SK-N-SH (cell line): Measurements from ENCODE around the gene WWP2. TPM values are rescaled to one million over a fixed set of nuclear protein-coding genes. Genes with fewer than 3 reads are reported as not detected.

Source experiments
- CTCF ChIA-PET: fragments of 300-600, 350-600 bp; formaldehyde crosslinking; extraction: SDS; loops from one replicate; lab custom pipeline; 2021; lab: Yijun Ruan, JAX
- POLR2A ChIA-PET: fragments of 350-600 bp; sonication (Branson Sonifier 250); formaldehyde crosslinking; extraction: SDS; loops from one replicate; lab custom pipeline; 2020; ENCODE audit warnings: antibody characterized with exemption, inconsistent platforms; lab: Yijun Ruan, JAX
- DNase-seq: peaks from one replicate; pipeline ENCODE4 v3.0.0; 2012
- H2AFZ ChIP-seq: fragments of 200-600 bp; sonication (generic); 2 replicates; pipeline ENCODE4 v1.8.1; 2016; ENCODE audit warnings: antibody characterized with exemption, mild to moderate bottlenecking, low read depth
- H3F3A ChIP-seq: fragments of 200-600 bp; sonication (generic); replicated peaks from 2 replicates; pipeline ENCODE3; 2016; ENCODE audit warnings: antibody characterized with exemption, mild to moderate bottlenecking; ENCODE audit not compliant: insufficient read depth
- H3K27ac ChIP-seq, 2 experiments: fragments of 200-500 bp in 1 of 2; fragments of 200-600 bp in 1 of 2; sonication (Bioruptor generic) in 1 of 2; sonication (generic), shearing (Covaris generic) in 1 of 2; 2 replicates each; pipeline versions ENCODE4 v1.5.1 to v1.6.1; 2014 to 2016; ENCODE audit warnings: low read depth in 2 of 2, inconsistent platforms in 1 of 2, low read length in 1 of 2, mild to moderate bottlenecking in 1 of 2, mixed read lengths in 1 of 2
- H3K27me3 ChIP-seq: fragments of 200-600 bp; sonication (generic), shearing (Covaris generic); 2 replicates; pipeline ENCODE4 v1.6.1; 2016; ENCODE audit warnings: mixed run types; ENCODE audit not compliant: insufficient read depth
- H3K36me3 ChIP-seq, 2 experiments: fragments of 200-500 bp in 1 of 2; fragments of 200-600 bp in 1 of 2; sonication (Bioruptor generic) in 1 of 2; sonication (generic) in 1 of 2; replicated peaks in 1 of 2; 2 replicates each; pipeline versions ENCODE3 to v1.5.1; 2014 to 2016; ENCODE audit warnings: low read length in 1 of 2, mild to moderate bottlenecking in 1 of 2; ENCODE audit not compliant: insufficient read depth in 2 of 2, control insufficient read depth in 1 of 2
- H3K4me1 ChIP-seq, 2 experiments: fragments of 200-500 bp in 1 of 2; fragments of 200-600 bp in 1 of 2; sonication (Bioruptor generic) in 1 of 2; sonication (generic), shearing (Covaris generic) in 1 of 2; 2 replicates each; pipeline versions ENCODE4 v1.5.1 to v1.6.1; 2014 to 2016; ENCODE audit warnings: low read depth in 1 of 2, low read length in 1 of 2, mixed run types in 1 of 2; ENCODE audit not compliant: insufficient read depth in 2 of 2, control insufficient read depth in 1 of 2
- H3K4me2 ChIP-seq: fragments of 200-600 bp; sonication (generic), shearing (Covaris generic); 2 replicates; pipeline ENCODE4 v1.6.1; 2017; ENCODE audit warnings: mixed run types
- H3K4me3 ChIP-seq, 2 experiments: fragments of 200-500 bp in 1 of 2; fragments of 200-600 bp in 1 of 2; sonication (Bioruptor generic) in 1 of 2; sonication (generic), shearing (Covaris generic) in 1 of 2; 2 replicates each; pipeline versions ENCODE4 v1.5.1 to v1.8.1; 2014 to 2016; ENCODE audit warnings: low read depth in 2 of 2, inconsistent platforms in 1 of 2, low read length in 1 of 2, mild to moderate bottlenecking in 1 of 2, mixed read lengths in 1 of 2, moderate library complexity in 1 of 2
- H3K79me2 ChIP-seq: fragments of 200-600 bp; sonication (generic); 2 replicates; pipeline ENCODE4 v1.8.1; 2017; ENCODE audit warnings: mild to moderate bottlenecking; ENCODE audit not compliant: insufficient read depth
- H3K9ac ChIP-seq: fragments of 200-600 bp; sonication (generic); 2 replicates; pipeline ENCODE4 v1.6.1; 2017; ENCODE audit warnings: mixed run types
- H3K9me2 ChIP-seq: fragments of 200-600 bp; sonication (generic); 2 replicates; pipeline ENCODE4 v1.6.1; 2017; ENCODE audit warnings: mixed run types
- H3K9me3 ChIP-seq: fragments of 200-600 bp; sonication (generic); 2 replicates; pipeline ENCODE4 v1.6.1; 2017; ENCODE audit warnings: mixed run types, mild to moderate bottlenecking, moderate library complexity
- H4K20me1 ChIP-seq: fragments of 200-600 bp; sonication (generic); 2 replicates; pipeline ENCODE4 v1.6.1; 2017; ENCODE audit warnings: mild to moderate bottlenecking, mixed run types; ENCODE audit not compliant: insufficient read depth
- CHD2 ChIP-seq: fragments of 150-350 bp; IDR thresholded peaks from 2 replicates; pipeline ENCODE4 v1.6.1; 2018; ENCODE audit warnings: low read length; ENCODE audit not compliant: partially characterized antibody
- ELF1 ChIP-seq: IDR thresholded peaks from 2 replicates; pipeline ENCODE4 v1.4.0; 2012
- EP300 ChIP-seq, 2 experiments: IDR thresholded peaks; 2 replicates each; pipeline versions ENCODE4 v1.4.0 to v1.6.1; 2012; ENCODE audit warnings: borderline replicate concordance in 1 of 2, low read depth in 1 of 2, low read length in 1 of 2
- FOXM1 ChIP-seq: IDR thresholded peaks from 2 replicates; pipeline ENCODE4 v1.4.0; 2012; ENCODE audit warnings: low read depth, mild to moderate bottlenecking
- GABPA ChIP-seq: IDR thresholded peaks from 2 replicates; pipeline ENCODE4 v1.4.0; 2012; ENCODE audit warnings: low read depth, mild to moderate bottlenecking
- GATA2 ChIP-seq: sonication (generic); formaldehyde crosslinking; IDR thresholded peaks from 2 replicates; pipeline ENCODE4 v1.5.0; 2020; ENCODE audit warnings: mild to moderate bottlenecking, missing genetic modification reagents
- JUND ChIP-seq: IDR thresholded peaks from 2 replicates; pipeline ENCODE4 v1.4.0; 2012
- MEF2A ChIP-seq: IDR thresholded peaks from 2 replicates; pipeline ENCODE4 v1.4.0; 2012; ENCODE audit warnings: low read depth, borderline replicate concordance
- MXI1 ChIP-seq: IDR thresholded peaks from 2 replicates; pipeline ENCODE4 v1.6.1; 2012; ENCODE audit warnings: mild to moderate bottlenecking, low read depth, low read length, improper control_type of control experiment
- NFIC ChIP-seq: IDR thresholded peaks from 2 replicates; pipeline ENCODE4 v1.4.0; 2012; ENCODE audit warnings: borderline replicate concordance
- NRF1 ChIP-seq: IDR thresholded peaks from 2 replicates; pipeline ENCODE4 v1.6.1; 2012; ENCODE audit warnings: low read depth, mild to moderate bottlenecking, low read length
- RAD21 ChIP-seq: IDR thresholded peaks from 2 replicates; pipeline ENCODE4 v1.6.1; 2012; ENCODE audit warnings: mild to moderate bottlenecking, low read length
- RCOR1 ChIP-seq: fragments of 150-350 bp; IDR thresholded peaks from 2 replicates; pipeline ENCODE4 v1.6.1; 2017; ENCODE audit warnings: antibody characterized with exemption, low read length
- REST ChIP-seq: IDR thresholded peaks from 2 replicates; pipeline ENCODE4 v1.6.1; 2012; ENCODE audit warnings: mild to moderate bottlenecking, low read depth, low read length, moderate library complexity
- RXRA ChIP-seq: IDR thresholded peaks from 2 replicates; pipeline ENCODE4 v1.4.0; 2012; ENCODE audit warnings: low read depth, mild to moderate bottlenecking, borderline replicate concordance
- SIN3A ChIP-seq: IDR thresholded peaks from 2 replicates; pipeline ENCODE4 v1.6.1; 2012; ENCODE audit warnings: low read depth, mild to moderate bottlenecking, low read length, moderate library complexity, borderline replicate concordance
- SMC3 ChIP-seq: IDR thresholded peaks from 2 replicates; pipeline ENCODE4 v1.6.1; 2012; ENCODE audit warnings: low read depth, low read length, improper control_type of control experiment
- TAF1 ChIP-seq: IDR thresholded peaks from 2 replicates; pipeline ENCODE4 v1.6.1; 2012; ENCODE audit warnings: low read depth, mild to moderate bottlenecking, low read length, moderate library complexity, borderline replicate concordance
- TCF12 ChIP-seq: IDR thresholded peaks from 2 replicates; pipeline ENCODE4 v1.4.0; 2012
- USF2 ChIP-seq: fragments of 150-350 bp; IDR thresholded peaks from 2 replicates; pipeline ENCODE4 v1.6.1; 2017; ENCODE audit warnings: antibody characterized with exemption, low read length, low read depth, borderline replicate concordance
- YY1 ChIP-seq: IDR thresholded peaks from 2 replicates; pipeline ENCODE4 v1.4.0; 2012; ENCODE audit warnings: low read depth, mild to moderate bottlenecking
- WGBS: methylation state at CpG from one replicate; pipeline ENCODE4 v1.1.6; 2017; ENCODE audit warnings: low lambda C conversion rate; 5-methylcytosine and 5-hydroxymethylcytosine counted together
- polyA plus RNA-seq, 3 experiments: library from polyadenylated mRNA; depleted of rRNA; stranded (reverse); fragments of >200 nt; gene quantifications; 2 replicates each; pipeline ENCODE4 v1.2.3, GENCODE V29; 2012

The WWP2 gene
- polyA plus RNA-seq, 1 of the 3 experiments (the other 2 are of a cell fraction) = 13.3 TPM

GRCh38 chr16:69885722-69886121 lies 123.6 kb downstream of the WWP2 start:
- H3K9me2 ChIP-seq = no peaks in the 10 kb centered on the region
- CTCF ChIA-PET = interaction anchor here (2.2 kb wide), 1 partner anchor 89 kb away, joined by 8 read pairs; no protein-coding TSS in a partner anchor
- no peaks in the 10 kb centered on the region for H3F3A ChIP-seq

GRCh38 chr16:69886726-69887125 lies 124.6 kb downstream of the WWP2 start:
- Histone ChIP-seq H4K20me1 (no peaks in the 10 kb centered on the region), H3K9me2 (no peaks in the 10 kb centered on the region), H3K79me2 (no peaks in the 10 kb centered on the region), H3K9me3 (no peaks in the 10 kb centered on the region), H2AFZ (no peak overlapping the region), H3K4me3 (no peak overlapping the region), H3K27me3 (no peaks in the 10 kb centered on the region), H3K4me2 (no peak overlapping the region), H3F3A (no peaks in the 10 kb centered on the region), H3K36me3 (peaks cover 2 to 4% of the 10 kb centered on the region in 2 experiments), H3K9ac (no peak overlapping the region), H3K27ac (no peak overlapping the region), H3K4me1 (peaks cover 0 to 17% of the 10 kb centered on the region in 2 experiments; a peak in 1 of 4 replicates)
- POLR2A ChIA-PET = interaction anchor here (0.6 kb wide), 1 partner anchor 30 kb away, joined by 3 read pairs; no protein-coding TSS in a partner anchor
- 94% methylated on average over 5 of the region's 5 CpGs for WGBS
- CTCF ChIA-PET = interaction anchor here (0.8 to 1.4 kb wide), 3 partner anchors 43 to 90 kb away, joined by 3 to 6 read pairs (median 3); no protein-coding TSS in a partner anchor
- no peak for DNase-seq
- TF ChIP-seq REST (no peak), NRF1 (no peak), USF2 (no peak), YY1 (no peak), FOXM1 (no peak), TAF1 (no peak), MEF2A (no peak), SMC3 (no peak), MXI1 (no peak), TCF12 (no peak), GABPA (no peak), NFIC (no peak), SIN3A (no peak), RXRA (no peak), RCOR1 (no peak), EP300 (IDR thresholded peaks at IDR 0.05; ENCODE audit: borderline replicate concordance in 1 of 2, low read depth in 1 of 2, low read length in 1 of 2) (no peak), RAD21 (no peak), ELF1 (no peak), JUND (no peak)

More at GRCh38 chr16:69885722-69886121, 123.6 kb downstream of the WWP2 start:
- no peak overlapping the region for H3K27ac ChIP-seq
- peaks cover 2 to 4% of the 10 kb centered on the region in 2 experiments for H3K36me3 ChIP-seq
- no peak for DNase-seq
- no peaks in the 10 kb centered on the region for H3K27me3 ChIP-seq
- H3K9me3 ChIP-seq = no peaks in the 10 kb centered on the region
- H3K79me2 ChIP-seq = no peaks in the 10 kb centered on the region
- no peak overlapping the region for H3K4me2 ChIP-seq
- H3K4me3 ChIP-seq = no peak overlapping the region
- H4K20me1 ChIP-seq = no peaks in the 10 kb centered on the region
- POLR2A ChIA-PET = no interaction called here
- 87% methylated on average over 3 of the region's 3 CpGs for WGBS
- TF ChIP-seq CHD2 = no peak
- peak in 1 of 2 experiments; percentile 9; a peak in 1 of 4 replicates for TF ChIP-seq EP300 (IDR thresholded peaks at IDR 0.05; ENCODE audit: borderline replicate concordance in 1 of 2, low read depth in 1 of 2, low read length in 1 of 2)
- no peak for TF ChIP-seq FOXM1
- peak; percentile 66 for TF ChIP-seq GATA2 (CRISPR knock-in tag)
- peaks cover 0 to 10% of the 10 kb centered on the region in 2 experiments; a peak in 1 of 4 replicates for H3K4me1 ChIP-seq
- no peak overlapping the region for H3K9ac ChIP-seq
- no peak overlapping the region for H2AFZ ChIP-seq
